Activated naive CD8-positive, alpha-beta T cell (primary cell): ENCODE data around the gene TRIM32.
A peak's percentile ranks its signal among the peaks of the same experiment; 100 is the strongest.

ENCODE experiments used
- H3K27ac Mint-ChIP-seq: one replicate; pipeline ENCODE4 v1.8.0; 2021; ENCODE audit warnings: mixed read lengths
- H3K27me3 Mint-ChIP-seq: one replicate; pipeline ENCODE4 v1.8.0; 2021; ENCODE audit warnings: mixed read lengths
- H3K36me3 Mint-ChIP-seq: one replicate; pipeline ENCODE4 v1.8.0; 2021; ENCODE audit warnings: mixed read lengths
- H3K4me1 Mint-ChIP-seq: one replicate; pipeline ENCODE4 v1.8.0; 2021; ENCODE audit warnings: low read depth, mixed read lengths
- H3K4me3 Mint-ChIP-seq: one replicate; pipeline ENCODE4 v1.8.0; 2021; ENCODE audit warnings: mild to moderate bottlenecking, mixed read lengths
- H3K9me3 Mint-ChIP-seq: one replicate; pipeline ENCODE4 v1.8.0; 2021; ENCODE audit warnings: low read depth, mixed read lengths

The TRIM32 gene

DNA sequence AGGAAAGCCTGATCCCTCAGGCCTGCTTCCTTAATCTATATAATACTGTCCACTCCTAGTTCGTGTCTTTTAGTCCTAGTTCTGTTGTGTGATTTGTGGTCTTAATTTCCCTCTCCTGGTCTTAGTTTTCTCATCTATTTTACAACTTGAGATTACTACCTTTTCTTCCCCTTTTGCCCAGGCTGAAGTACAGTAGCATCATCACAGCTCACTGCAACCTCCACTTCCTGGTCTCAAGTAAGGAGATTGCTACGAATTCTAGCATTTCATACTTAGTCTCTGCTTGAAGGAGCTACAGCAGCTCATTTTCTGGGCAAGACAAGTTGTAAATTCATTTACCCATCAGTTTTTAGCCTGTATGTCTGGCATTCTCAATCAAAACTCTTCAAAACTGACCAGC, 5.5 kb downstream of the TRIM32 start:
- Mint-ChIP-seq H3K4me3 (no peak overlapping the region), H3K27ac (no peak overlapping the region), H3K4me1 (peaks cover 79% of the 10 kb centered on the region), H3K36me3 (peaks cover 20% of the 10 kb centered on the region), H3K27me3 (no peaks in the 10 kb centered on the region), H3K9me3 (no peaks in the 10 kb centered on the region)

DNA sequence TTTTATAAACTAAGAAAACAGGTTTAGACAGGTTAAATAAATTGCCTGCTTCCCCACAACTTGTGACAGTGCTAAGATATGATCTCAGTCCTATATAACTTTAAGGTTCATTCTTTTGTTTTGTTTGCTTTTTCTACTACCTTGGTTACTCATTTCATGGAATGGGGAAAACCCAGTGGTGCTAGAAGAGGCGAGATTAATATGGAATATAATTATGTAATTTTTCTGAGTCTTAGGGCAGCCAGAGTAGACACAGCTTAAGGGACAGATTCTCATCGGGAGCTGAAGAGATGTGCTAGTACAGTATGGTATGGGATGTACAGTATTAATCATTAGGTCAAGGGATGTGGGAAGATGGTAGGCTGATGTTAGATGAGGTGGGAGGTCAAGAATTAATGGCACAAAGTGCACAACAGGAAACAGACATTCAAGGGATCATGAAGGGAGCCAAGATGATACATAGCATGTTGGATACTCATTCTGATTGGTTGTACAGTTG, 6.2 kb downstream of the TRIM32 start:
- H3K4me1 Mint-ChIP-seq: peaks cover 73% of the 10 kb centered on the region
- no peaks in the 10 kb centered on the region for H3K9me3 Mint-ChIP-seq
- H3K27ac Mint-ChIP-seq: no peak overlapping the region
- H3K27me3 Mint-ChIP-seq: no peaks in the 10 kb centered on the region
- H3K4me3 Mint-ChIP-seq: no peak overlapping the region
- peaks cover 26% of the 10 kb centered on the region for H3K36me3 Mint-ChIP-seq

DNA sequence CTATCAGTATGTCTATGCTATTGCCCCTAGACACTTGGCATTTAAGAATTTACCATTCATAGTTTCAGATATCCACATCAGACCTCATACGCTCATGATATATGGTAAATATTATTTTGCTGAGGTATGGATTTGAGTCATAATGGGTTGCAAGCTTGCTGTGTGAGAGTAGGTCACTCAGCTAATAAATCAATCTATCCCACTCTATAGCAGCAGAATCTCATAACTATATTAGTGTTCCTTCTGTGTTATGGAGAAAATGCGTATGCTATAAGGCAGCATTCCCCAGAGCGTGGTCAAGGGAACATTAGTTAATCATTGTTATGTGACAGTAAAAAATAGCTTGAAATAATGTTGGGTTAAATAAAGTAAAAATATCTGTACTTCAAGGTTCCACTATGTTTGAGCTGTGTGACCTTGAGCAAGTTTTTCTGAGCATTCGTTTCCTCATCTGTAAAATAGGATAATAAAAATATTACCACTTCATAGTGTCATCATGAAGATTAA, 7.7 kb downstream of the TRIM32 start:
- no peaks in the 10 kb centered on the region for H3K9me3 Mint-ChIP-seq
- no peak overlapping the region for H3K27ac Mint-ChIP-seq
- H3K36me3 Mint-ChIP-seq: peaks cover 37% of the 10 kb centered on the region
- no peak overlapping the region for H3K4me3 Mint-ChIP-seq
- H3K4me1 Mint-ChIP-seq: peaks cover 58% of the 10 kb centered on the region
- H3K27me3 Mint-ChIP-seq: no peaks in the 10 kb centered on the region

DNA sequence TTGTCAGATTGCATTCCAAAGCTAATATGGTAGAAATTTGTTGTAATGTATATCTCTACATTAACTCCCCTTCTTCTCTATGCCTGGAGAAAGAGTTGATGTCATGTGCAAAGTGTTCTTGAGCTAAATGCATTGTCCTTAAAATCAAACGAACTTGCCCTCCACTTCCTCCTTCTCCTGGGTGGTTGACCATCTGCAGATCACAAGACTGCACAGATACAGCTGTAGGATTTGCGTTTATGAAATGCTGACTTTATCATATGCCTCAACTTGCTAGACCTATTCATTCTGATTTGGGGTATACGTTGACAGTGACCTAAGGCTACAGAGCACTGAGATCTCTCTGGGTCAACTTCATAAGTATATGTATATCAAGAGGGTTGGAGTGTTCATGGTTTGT, 8.3 kb downstream of the TRIM32 start:
- peaks cover 43% of the 10 kb centered on the region for H3K36me3 Mint-ChIP-seq
- no peak overlapping the region for H3K4me3 Mint-ChIP-seq
- no peak overlapping the region for H3K27ac Mint-ChIP-seq
- H3K4me1 Mint-ChIP-seq: peaks cover 58% of the 10 kb centered on the region
- no peaks in the 10 kb centered on the region for H3K9me3 Mint-ChIP-seq
- H3K27me3 Mint-ChIP-seq: no peaks in the 10 kb centered on the region

DNA sequence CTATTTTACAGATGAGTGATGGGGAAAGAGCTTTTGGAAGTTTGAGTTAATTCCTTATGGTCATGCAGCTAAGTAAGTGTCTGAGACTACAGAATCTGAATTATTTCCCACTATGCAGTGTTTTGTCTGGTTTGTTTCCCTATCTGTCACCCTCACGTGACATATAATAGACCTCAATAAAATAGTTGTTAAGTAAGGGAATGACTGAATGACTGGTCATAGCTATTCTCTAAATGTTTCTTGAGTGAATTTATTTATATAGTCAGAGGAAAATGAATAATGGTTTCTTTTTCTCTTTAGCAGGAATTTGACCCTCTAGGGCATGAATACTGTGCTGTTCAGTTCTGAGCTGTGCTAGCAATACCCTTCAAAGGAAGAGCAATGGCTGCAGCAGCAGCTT, 10.3 kb downstream of the TRIM32 start:
- Mint-ChIP-seq H3K4me3 (no peak overlapping the region), H3K27me3 (no peaks in the 10 kb centered on the region), H3K9me3 (peaks cover 6% of the 10 kb centered on the region), H3K36me3 (peaks cover 55% of the 10 kb centered on the region), H3K4me1 (peaks cover 59% of the 10 kb centered on the region), H3K27ac (no peak overlapping the region)

DNA sequence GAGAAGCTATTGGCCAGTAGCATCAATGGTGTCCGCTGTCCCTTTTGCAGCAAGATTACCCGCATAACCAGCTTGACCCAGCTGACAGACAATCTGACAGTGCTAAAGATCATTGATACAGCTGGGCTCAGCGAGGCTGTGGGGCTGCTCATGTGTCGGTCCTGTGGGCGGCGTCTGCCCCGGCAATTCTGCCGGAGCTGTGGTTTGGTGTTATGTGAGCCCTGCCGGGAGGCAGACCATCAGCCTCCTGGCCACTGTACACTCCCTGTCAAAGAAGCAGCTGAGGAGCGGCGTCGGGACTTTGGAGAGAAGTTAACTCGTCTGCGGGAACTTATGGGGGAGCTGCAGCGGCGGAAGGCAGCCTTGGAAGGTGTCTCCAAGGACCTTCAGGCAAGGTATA, 10.8 kb downstream of the TRIM32 start:
- Mint-ChIP-seq H3K36me3 (peaks cover 55% of the 10 kb centered on the region), H3K27ac (no peak overlapping the region), H3K9me3 (peaks cover 6% of the 10 kb centered on the region), H3K4me1 (peaks cover 54% of the 10 kb centered on the region), H3K27me3 (no peaks in the 10 kb centered on the region), H3K4me3 (no peak overlapping the region)

DNA sequence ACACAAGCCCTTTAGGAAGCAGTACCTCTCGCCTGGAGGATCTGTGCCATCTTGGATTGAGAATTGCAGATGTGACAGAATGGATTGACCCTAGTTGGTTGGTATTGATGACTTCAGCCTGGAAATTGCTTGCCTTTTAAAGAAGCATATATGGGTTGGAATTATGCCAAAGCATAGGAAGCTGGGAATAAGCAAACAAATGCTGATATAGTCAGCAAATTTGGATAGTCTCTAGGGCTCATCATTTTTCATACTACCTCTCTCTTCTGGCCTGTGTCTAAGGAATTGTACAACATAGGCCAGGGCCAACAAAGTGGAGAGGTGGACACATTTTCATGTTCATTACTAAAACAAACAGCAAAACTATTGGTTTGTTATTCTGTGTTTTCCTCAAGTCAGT, 13.2 kb downstream of the TRIM32 start:
- Mint-ChIP-seq H3K36me3 (peaks cover 54% of the 10 kb centered on the region), H3K4me1 (peaks cover 39% of the 10 kb centered on the region), H3K27ac (no peak overlapping the region), H3K27me3 (no peaks in the 10 kb centered on the region), H3K4me3 (no peak overlapping the region), H3K9me3 (peaks cover 6% of the 10 kb centered on the region)

DNA sequence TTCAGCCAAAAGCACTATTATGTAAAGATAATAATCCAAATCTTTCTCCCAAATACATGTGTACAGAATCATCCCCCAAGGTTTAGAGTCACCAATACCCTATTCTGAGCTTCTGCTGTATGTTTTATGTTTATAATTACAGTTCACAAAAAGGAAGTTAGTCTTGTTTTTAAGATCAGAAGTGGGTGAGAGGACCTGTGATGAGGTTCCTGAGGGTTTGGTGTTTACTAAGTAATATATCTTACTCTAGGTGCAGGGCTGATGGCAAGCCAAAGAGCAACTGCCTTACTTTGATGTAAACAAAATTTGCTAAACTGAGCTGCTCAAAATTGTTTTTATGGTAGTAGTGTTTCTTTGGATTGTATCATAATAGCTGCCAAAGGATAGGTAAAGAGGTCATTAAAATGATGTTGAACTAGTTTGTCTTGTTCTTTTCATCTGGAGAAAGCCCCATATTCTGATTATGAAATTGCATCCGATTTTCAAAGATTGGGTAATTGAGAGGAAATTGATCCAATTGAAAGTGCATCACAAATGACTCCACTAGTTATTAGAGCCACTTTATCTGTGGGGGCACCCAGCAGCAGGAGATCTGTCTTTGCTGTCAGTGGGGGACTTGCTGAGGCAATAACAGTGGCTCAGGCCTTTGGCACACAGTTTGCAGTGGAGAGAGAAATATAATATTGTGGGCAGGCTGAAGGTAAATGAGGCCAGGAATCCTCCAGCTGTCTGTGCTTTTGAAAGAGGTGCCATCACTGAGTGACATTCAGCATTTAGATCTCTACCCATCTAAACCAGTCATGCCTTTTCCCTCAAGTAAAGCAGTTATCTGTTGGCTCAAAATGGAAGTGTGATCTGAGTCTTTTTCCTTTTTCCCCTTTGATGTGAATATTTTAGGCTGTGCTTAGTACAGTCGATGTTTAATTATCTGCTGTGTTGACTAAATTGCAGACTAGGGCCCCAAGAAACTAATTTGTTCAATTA, 14.1 kb downstream of the TRIM32 start:
- peaks cover 32% of the 10 kb centered on the region for H3K4me1 Mint-ChIP-seq
- H3K36me3 Mint-ChIP-seq: peaks cover 48% of the 10 kb centered on the region
- peak overlapping the region; percentile 50 for H3K4me3 Mint-ChIP-seq
- peaks cover 9% of the 10 kb centered on the region for H3K9me3 Mint-ChIP-seq
- peak overlapping the region; percentile 79 for H3K27ac Mint-ChIP-seq
- no peaks in the 10 kb centered on the region for H3K27me3 Mint-ChIP-seq

DNA sequence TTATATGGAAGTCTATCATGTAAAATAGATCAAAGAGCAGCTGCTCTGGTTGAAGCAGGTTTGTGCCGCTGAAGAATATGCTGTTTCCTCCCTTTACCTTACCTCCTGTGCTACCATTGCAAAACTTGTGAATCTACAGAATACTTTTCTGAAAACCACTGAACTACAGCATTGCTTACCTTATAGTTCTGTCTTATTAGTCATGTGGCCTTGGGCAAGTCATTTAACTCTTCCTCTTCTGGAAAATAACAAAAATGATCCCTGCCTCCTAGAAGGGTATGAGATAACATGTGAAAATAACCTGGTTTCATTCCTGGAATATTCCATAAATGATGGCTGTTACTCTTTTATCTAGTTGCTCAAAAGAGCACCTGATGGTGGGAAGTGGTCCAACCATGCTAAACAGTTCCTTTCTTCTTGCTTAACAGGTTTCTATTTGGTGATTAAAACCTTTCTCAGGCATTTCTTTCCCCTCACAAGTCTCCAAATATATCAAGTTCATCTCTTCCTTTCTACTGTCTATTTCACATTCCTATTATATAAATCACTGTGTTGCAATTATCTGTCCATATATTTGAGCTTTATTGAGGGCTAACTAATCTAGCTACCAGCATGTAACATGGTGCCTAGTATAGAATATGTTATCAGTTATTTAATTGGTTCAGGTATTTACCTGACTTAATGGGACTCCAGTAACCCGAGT, 15.0 kb downstream of the TRIM32 start:
- Mint-ChIP-seq H3K27me3 (no peaks in the 10 kb centered on the region), H3K27ac (peak overlapping the region; percentile 79), H3K4me1 (peaks cover 26% of the 10 kb centered on the region), H3K4me3 (peak overlapping the region; percentile 50), H3K36me3 (peaks cover 42% of the 10 kb centered on the region), H3K9me3 (peaks cover 9% of the 10 kb centered on the region)

DNA sequence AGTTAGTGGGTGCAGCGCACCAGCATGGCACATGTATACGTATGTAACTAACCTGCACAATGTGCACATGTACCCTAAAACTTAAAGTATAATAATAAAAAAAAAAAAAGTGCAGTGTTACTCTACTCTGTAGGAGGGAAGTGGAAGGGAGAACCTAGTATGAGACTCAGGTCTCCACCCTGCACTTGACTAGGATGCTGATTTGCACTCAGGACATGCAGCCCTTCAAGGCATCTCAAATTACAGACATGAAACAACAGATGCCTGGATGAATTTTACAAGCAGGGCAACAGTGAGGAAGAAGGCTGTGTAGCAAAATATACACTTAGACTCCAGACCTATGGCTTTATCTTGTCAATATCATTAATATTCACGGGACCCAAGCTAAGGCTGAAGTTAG, 16.5 kb downstream of the TRIM32 start:
- peaks cover 26% of the 10 kb centered on the region for H3K4me1 Mint-ChIP-seq
- H3K36me3 Mint-ChIP-seq: peaks cover 30% of the 10 kb centered on the region
- peaks cover 9% of the 10 kb centered on the region for H3K9me3 Mint-ChIP-seq
- H3K27ac Mint-ChIP-seq: no peak overlapping the region
- no peak overlapping the region for H3K4me3 Mint-ChIP-seq
- H3K27me3 Mint-ChIP-seq: no peaks in the 10 kb centered on the region

DNA sequence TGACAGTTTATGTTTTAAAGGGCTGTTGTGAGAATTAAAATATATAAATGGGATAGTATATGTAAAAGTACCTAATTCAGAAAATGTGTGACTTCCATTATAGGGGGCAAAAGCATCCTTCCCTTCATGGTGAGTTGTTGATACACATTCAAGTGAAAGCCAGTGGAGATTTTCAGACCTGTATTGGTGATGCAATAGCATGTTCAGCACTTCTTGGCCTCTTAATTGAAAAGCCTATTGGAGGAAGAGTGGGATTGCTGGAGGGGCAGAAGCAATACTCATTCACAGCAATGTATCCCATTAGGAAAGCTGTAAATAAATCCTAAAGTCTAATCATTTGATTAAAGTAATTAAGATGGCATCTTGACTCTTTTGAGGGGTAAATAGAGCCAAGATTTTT, 17.4 kb downstream of the TRIM32 start:
- Mint-ChIP-seq H3K27ac (no peak overlapping the region), H3K4me1 (peaks cover 26% of the 10 kb centered on the region), H3K27me3 (no peaks in the 10 kb centered on the region), H3K4me3 (no peak overlapping the region), H3K36me3 (peaks cover 25% of the 10 kb centered on the region), H3K9me3 (peaks cover 9% of the 10 kb centered on the region)

DNA sequence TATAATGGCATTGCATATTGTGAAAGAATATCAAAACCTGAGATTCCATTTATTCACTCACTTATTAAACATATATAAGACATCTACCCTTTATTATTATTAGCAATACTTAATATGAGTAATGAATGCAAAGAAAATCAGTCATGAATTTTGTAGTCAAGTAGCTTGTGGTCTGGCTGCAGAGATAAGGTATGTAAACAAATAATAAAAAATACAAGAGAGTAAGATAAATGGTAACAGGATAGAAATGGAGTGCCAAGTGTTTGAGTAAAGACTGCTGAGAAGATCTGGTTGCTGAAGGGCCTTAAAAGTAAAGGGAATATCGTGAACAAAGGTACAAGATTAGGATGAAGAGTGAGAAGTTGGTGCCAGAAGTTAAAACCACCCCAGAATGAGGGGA, 18.4 kb downstream of the TRIM32 start:
- Mint-ChIP-seq H3K9me3 (peaks cover 9% of the 10 kb centered on the region), H3K4me3 (no peak overlapping the region), H3K4me1 (peaks cover 18% of the 10 kb centered on the region), H3K27ac (no peak overlapping the region), H3K27me3 (no peaks in the 10 kb centered on the region), H3K36me3 (peaks cover 14% of the 10 kb centered on the region)

DNA sequence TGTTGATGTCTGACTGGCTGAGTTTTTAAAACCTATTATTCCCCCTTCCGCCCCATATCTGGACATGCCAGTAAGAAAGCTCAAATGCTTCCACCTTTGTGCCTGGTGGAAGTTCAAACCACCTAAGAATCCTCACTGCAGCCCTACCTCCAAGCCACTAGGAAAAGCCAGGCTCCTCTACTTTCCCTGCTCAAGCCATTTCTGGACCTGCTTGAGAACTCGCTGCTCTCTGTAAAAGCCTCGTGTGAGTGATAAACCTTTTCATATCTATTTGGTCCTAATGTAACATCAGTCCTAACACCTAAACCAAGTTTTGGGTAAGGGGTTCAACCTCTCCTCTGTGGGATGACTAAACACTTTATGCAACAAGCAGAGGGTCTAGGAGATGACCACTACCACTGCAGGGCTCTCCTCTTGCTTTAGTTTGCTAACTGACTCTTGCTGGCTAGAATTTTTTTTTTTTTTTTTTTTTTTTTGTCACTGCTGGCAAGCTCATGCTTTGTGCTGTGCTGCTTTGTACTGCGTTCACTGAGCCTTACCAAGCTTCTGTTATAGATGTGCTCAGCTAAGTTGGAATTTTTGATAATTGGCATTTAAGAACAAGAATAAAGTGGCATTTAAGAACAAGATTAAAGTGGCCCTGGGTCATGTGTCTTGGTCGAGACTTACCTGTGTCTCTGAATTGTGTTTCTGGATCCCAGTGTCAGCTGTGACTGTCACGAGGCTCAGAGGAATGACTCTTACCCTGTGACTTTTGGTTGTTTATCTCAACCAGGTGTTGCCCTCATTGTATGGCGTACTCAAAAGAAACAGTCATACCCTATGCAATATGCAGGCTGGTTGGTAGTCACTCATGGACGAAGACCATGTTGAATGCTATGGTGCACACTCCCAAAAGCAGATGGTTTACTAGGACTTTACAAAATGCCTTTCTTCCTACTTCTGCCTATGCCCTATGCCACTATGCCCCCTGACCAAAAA, 19.5 kb downstream of the TRIM32 start:
- H3K4me1 Mint-ChIP-seq: peaks cover 8% of the 10 kb centered on the region
- peaks cover 8% of the 10 kb centered on the region for H3K36me3 Mint-ChIP-seq
- H3K27ac Mint-ChIP-seq: no peak overlapping the region
- H3K9me3 Mint-ChIP-seq: peaks cover 8% of the 10 kb centered on the region
- H3K4me3 Mint-ChIP-seq: no peak overlapping the region
- H3K27me3 Mint-ChIP-seq: no peaks in the 10 kb centered on the region

DNA sequence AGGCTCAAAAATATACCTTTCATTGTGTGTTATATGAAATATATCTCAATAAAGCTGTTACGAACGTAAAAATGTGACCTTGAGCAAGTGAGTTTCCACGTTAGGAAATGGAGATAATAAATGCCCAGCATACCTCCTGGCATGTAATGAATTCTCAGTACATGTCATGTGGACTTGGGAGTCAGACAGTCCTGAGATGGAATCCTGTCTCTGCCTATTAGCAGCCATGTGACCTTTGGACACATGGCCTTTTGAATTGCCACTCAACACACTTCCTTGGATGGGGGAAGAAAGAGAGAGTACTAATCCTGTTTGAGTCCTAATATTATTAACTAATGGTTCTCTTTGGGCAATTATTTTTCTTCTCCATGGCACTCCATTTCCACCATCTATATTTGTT, 25.7 kb downstream of the TRIM32 start:
- no peak overlapping the region for H3K27ac Mint-ChIP-seq
- H3K9me3 Mint-ChIP-seq: no peaks in the 10 kb centered on the region
- no peaks in the 10 kb centered on the region for H3K36me3 Mint-ChIP-seq
- H3K4me1 Mint-ChIP-seq: peaks cover 1% of the 10 kb centered on the region
- no peaks in the 10 kb centered on the region for H3K27me3 Mint-ChIP-seq
- no peak overlapping the region for H3K4me3 Mint-ChIP-seq
